Measurements from ENCODE around the gene QSOX2. TPM values are rescaled to one million over a fixed set of nuclear protein-coding genes. Genes with fewer than 3 reads are reported as not detected.
"Not testable (repeated sequence)": the region's sequence is repeated elsewhere in the genome, so short reads cannot be mapped to it uniquely, and the experiment has no call there.

QSOX2 gene
- total RNA-seq, 1 donor from 2014 or later: 3.1 TPM

DNA sequence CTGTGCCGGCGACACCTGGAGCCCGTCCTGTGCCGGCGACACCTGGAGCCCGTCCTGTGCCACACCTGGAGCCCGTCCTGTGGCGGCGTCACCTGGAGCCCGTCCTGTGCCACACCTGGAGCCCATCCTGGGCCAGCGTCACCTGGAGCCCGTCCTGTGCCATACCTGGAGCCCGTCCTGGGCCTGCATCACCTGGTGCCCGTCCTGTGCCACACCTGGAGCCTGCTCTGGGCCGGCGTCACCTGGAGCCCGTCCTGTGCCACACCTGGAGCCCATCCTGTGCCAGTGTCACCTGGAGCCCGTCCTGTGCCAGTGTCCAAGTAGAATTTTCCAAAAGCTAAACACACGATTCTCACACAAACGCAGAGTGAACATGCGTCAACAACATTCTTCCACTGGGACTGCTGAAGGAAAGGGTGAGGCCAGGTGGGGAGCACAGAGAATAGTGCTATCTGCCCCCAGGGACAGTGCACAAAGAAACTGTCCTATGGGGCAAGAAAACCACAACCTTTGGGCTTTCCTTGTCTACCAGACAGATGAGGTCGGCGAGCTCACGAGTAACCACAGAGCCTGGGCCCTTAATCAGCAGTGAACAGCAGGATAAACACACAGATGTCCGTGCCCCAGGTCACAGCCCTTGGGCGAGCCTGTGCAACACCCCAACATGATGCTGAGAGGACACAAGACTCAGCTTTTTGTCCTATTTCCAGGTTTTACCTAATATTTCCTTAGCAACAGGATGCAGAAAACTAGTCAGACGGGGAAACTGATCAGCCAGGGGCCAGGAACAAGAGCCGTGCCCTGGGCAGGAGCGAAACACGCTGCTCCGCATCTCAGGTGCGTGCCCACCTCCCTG, 7.9 kb downstream of the QSOX2 start:
- DNase-seq (ENCODE audit: low spot score): no peak

DNA sequence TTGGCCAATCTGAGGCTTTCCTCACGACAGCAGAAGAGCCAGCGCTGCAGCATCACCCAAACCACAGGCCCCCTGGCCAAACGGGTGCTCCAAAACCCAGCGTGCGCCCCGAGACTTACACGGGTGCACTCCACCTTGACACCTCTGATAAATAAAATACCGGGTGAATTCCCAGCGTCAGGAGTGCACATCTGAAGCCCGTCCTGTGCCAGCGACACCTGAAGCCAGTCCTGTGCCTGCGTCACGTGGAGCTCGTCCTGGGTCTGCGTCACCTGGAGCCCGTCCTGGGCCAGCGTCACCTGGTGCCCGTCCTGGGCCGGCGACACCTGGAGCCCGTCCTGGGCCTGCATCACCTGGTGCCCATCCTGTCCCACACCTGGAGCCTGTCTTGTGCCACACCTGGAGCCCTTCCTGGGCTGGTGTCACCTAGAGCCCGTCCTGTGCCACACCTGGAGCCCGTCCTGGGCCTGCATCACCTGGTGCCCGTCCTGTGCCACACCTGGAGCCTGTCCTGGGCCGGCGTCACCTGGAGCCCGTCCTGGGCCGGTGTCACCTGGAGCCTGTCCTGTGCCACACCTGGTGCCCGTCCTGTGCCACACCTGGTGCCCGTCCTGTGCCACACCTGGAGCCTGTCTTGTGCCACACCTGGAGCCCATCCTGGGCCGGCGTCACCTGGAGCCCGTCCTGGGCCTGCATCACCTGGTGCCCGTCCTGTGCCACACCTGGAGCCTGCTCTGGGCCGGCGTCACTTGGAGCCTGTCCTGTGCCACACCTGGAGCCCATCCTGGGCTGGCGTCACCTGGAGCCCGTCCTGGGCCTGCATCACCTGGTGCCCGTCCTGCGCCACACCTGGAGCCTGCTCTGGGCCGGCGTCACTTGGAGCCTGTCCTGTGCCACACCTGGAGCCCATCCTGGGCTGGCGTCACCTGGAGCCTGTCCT, 8.9 kb downstream of the QSOX2 start:
- DNase-seq (ENCODE audit: low spot score): not testable (repeated sequence)

DNA sequence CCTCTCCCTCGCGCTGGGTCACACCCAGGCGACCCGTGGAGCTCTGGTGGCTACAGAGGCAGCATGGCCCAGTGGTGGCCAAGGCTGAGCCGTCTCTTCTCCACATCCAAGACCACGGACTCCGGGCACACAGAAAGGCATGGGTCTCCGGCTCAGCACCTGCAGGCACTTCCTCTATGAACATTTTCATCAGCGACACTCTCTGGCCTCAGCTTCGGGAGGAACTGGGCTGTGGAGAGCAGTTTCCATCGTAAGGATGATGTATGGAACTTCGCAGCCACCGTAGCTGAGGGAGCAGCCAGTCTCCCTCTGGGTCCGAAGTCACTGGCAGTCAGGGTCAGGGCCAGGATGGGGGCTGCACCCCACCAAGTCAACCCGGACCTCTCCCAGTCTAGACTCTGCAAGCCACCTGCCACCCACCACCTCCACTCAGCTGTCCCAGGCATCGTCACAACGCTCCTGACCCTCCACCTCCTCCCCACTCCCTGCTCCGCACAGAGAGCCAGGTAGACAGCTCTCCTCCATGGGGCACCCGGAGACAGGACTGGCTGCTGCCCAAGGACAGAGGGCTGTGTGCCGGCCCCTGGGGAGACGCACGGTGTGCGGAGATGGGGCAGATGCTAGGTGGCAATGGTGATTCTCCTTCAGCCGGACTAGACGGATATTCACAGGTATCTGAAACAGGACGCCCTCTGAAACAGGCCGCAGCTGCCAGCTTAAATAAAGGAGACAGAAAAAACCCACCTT, 9.7 kb downstream of the QSOX2 start:
- DNase-seq (ENCODE audit: low spot score): no peak

DNA sequence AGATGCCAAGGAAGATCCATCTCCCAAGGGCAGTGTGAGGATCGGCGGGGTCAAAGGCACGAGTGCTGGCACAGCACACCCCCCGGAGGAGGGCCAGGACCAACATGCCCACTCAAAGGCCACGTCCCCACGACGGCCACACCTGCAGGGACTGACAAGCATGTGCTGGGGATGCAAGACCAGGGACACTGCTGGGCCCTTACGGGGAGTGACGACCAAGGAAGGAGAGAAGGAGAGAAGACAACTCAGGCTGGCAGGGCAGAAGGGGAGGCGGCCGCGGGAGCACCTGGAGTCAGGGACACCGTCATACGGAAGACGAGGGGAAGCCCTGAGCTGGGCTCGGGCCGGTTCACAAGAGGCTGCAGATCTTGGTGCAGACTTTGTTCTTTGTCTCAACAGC, 10.4 kb downstream of the QSOX2 start:
- no peak for DNase-seq (ENCODE audit: low spot score)

DNA sequence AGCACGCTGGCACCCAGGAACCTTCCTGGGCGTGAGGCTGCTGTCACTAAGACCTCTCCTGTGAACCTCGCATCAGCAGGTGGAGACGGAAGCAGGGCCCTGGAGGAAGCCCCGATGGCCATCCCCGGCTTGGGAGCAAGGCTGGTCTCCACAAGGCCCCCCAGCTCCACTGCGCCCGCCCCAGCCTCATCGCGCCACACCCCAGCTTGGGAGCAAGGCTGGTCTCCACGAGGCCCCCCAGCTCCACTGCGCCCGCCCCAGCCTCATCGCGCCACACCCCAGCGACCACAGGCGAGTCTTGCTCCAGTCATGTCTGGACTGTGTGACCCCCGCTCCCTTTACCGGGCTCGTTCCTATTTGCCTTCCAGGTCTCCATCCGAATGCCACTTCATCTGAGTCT, 11.0 kb downstream of the QSOX2 start:
- DNase-seq (ENCODE audit: low spot score): no peak

DNA sequence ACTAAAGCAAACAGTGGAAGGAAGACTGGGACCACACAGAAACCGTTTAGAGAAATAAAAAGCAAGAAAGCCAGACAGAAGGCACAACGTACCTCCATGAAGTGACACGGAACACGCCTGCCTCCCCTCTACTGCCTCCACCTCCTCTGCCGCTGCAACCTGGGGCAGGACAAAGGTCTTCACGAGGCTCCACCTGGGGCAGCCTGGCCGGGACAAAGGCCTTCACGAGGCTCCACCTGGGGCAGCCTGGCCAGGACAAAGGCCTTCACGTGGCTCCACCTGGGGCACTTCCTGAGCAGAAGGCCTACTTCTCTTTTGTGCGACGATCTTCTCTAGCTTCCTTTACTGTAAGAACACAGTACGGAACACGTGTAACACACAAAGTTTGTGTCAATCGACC, 11.7 kb downstream of the QSOX2 start:
- DNase-seq (ENCODE audit: low spot score): no peak

GRCh38 chr9:136233411-136233810, 12.2 kb downstream of the QSOX2 start:
- DNase-seq (ENCODE audit: low spot score): no peak

DNA sequence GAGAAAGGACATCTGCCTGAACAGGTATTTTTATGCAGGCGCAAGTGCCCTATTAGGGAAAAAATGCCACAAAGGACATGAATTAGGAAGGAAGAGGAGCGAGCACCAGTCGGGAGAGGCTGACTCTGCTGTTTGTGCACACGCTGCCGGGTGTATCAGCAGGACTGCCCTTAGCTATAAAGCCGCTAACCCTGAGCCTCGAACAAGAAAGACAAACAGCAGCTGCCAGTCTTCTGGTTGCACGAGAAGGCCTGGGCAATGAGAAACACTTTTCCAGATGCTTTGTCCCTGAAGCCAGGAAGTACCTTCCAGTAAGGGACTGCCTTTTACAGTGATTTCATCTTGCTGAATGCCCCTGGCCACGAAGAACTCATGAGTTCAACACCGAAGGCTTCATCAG, 12.6 kb downstream of the QSOX2 start:
- no peak for DNase-seq (ENCODE audit: low spot score)

GRCh38 chr9:136231478-136232297, 13.9 kb downstream of the QSOX2 start:
- no peak for DNase-seq (ENCODE audit: low spot score)

GRCh38 chr9:136230773-136231172, 14.8 kb downstream of the QSOX2 start:
- no peak for DNase-seq (ENCODE audit: low spot score)

DNA sequence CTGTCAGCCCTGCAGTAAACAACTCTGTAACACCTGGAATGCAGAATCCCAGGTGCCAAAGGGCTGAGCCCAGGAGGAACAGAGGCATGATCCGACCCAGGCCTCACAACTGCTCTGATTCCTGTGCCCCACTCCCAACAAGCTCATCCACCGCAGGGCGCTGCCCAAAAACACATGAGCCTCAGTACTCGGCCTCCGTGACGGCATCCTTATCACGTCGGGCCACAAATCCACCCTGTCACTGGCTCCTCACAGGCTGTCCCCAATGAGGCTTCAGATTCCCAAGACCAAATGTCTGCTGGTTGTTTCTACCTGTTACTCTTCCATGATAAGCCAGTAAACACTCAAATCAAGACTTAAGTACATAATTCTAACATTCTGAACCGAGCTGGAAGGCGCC, 15.2 kb downstream of the QSOX2 start:
- no peak for DNase-seq (ENCODE audit: low spot score)

GRCh38 chr9:136229096-136230065, 16.2 kb downstream of the QSOX2 start:
- DNase-seq (ENCODE audit: low spot score): no peak

- no peak for DNase-seq (ENCODE audit: low spot score)
Observed at GRCh38 chr9:136228107-136228875, 17.3 kb downstream of the QSOX2 start.

GRCh38 chr9:136226680-136227407, 18.8 kb downstream of the QSOX2 start:
- DNase-seq (ENCODE audit: low spot score): no peak

GRCh38 chr9:136225748-136226679, 19.6 kb downstream of the QSOX2 start:
- no peak for DNase-seq (ENCODE audit: low spot score)

GRCh38 chr9:136225366-136225747, 20.3 kb downstream of the QSOX2 start:
- no peak for DNase-seq (ENCODE audit: low spot score)
